Ishikawa (cell line): ENCODE results near the gene AGMO.

Source experiments
- CEBPB ChIP-seq: IDR thresholded peaks from 2 replicates; pipeline ENCODE4 v1.6.1; 2012
- CREB1 ChIP-seq: IDR thresholded peaks from 2 replicates; pipeline ENCODE4 v1.6.1; 2012; ENCODE audit warnings: low read depth
- EGR1 ChIP-seq: IDR thresholded peaks from 2 replicates; pipeline ENCODE4 v1.6.1; 2012
- EP300 ChIP-seq: IDR thresholded peaks from 2 replicates; pipeline ENCODE4 v1.6.1; 2012; ENCODE audit warnings: borderline replicate concordance
- FOXM1 ChIP-seq: IDR thresholded peaks from 2 replicates; pipeline ENCODE4 v1.6.1; 2012; ENCODE audit warnings: low read depth, borderline replicate concordance
- MAX ChIP-seq: IDR thresholded peaks from 2 replicates; pipeline ENCODE4 v1.6.1; 2012
- NFIC ChIP-seq: IDR thresholded peaks from 2 replicates; pipeline ENCODE4 v1.6.1; 2012
- RAD21 ChIP-seq: IDR thresholded peaks from 2 replicates; pipeline ENCODE4 v1.6.1; 2012; ENCODE audit warnings: low read depth
- TAF1 ChIP-seq: IDR thresholded peaks from 2 replicates; pipeline ENCODE4 v1.6.1; 2012; ENCODE audit warnings: low read depth, mild to moderate bottlenecking
- TCF12 ChIP-seq: IDR thresholded peaks from 2 replicates; pipeline ENCODE4 v1.6.1; 2012; ENCODE audit warnings: low read depth
- TEAD4 ChIP-seq: IDR thresholded peaks from 2 replicates; pipeline ENCODE4 v1.6.1; 2012
- USF1 ChIP-seq: IDR thresholded peaks from 2 replicates; pipeline ENCODE4 v1.6.1; 2012
- YY1 ChIP-seq: IDR thresholded peaks from 2 replicates; pipeline ENCODE4 v1.6.1; 2012; ENCODE audit warnings: low read depth
- ZBTB7A ChIP-seq: IDR thresholded peaks from 2 replicates; pipeline ENCODE4 v1.6.1; 2012; ENCODE audit warnings: low read depth
- TF ChIP-seq, protein P1 (sequence below): IDR thresholded peaks from 2 replicates; pipeline ENCODE4 v1.6.1; 2012; ENCODE audit warnings: low read depth, mild to moderate bottlenecking

AGMO gene

DNA sequence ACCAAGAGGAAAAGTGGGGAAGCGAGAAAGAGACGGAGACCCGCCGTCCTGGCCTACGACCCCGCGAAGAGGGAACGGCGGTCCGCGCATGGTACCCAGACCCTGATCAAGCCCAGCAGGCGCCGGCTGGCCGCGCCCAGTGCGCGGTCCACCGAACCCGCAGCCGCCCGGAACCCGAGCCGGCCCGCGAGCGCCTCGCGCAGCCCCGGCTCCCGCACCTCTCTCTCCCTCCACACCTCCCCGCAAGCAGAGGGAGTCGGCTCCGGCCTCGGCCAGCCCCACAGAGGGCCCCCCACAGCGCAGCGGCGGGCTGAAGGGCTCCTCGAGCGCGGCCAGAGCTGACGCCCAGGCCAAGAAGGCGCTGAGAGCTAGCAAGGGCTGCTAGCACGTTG lies 164.7 kb downstream of the AGMO start:
- no peak for TF ChIP-seq NFIC
- no peak for TF ChIP-seq TCF12
- TF ChIP-seq FOXM1 = no peak
- TF ChIP-seq MAX = no peak
- no peak for TF ChIP-seq YY1
- TF ChIP-seq RAD21 = no peak
- TF ChIP-seq, protein P1, sequence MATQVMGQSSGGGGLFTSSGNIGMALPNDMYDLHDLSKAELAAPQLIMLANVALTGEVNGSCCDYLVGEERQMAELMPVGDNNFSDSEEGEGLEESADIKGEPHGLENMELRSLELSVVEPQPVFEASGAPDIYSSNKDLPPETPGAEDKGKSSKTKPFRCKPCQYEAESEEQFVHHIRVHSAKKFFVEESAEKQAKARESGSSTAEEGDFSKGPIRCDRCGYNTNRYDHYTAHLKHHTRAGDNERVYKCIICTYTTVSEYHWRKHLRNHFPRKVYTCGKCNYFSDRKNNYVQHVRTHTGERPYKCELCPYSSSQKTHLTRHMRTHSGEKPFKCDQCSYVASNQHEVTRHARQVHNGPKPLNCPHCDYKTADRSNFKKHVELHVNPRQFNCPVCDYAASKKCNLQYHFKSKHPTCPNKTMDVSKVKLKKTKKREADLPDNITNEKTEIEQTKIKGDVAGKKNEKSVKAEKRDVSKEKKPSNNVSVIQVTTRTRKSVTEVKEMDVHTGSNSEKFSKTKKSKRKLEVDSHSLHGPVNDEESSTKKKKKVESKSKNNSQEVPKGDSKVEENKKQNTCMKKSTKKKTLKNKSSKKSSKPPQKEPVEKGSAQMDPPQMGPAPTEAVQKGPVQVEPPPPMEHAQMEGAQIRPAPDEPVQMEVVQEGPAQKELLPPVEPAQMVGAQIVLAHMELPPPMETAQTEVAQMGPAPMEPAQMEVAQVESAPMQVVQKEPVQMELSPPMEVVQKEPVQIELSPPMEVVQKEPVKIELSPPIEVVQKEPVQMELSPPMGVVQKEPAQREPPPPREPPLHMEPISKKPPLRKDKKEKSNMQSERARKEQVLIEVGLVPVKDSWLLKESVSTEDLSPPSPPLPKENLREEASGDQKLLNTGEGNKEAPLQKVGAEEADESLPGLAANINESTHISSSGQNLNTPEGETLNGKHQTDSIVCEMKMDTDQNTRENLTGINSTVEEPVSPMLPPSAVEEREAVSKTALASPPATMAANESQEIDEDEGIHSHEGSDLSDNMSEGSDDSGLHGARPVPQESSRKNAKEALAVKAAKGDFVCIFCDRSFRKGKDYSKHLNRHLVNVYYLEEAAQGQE = no peak

- TF ChIP-seq, protein P1 = no peak
- TF ChIP-seq TEAD4 (no peak), TAF1 (no peak), EGR1 (no peak), CREB1 (no peak), ZBTB7A (no peak), YY1 (no peak), RAD21 (no peak)
Measured at GRCh38 chr7:15396210-15397158, 165.3 kb downstream of the AGMO start.

DNA sequence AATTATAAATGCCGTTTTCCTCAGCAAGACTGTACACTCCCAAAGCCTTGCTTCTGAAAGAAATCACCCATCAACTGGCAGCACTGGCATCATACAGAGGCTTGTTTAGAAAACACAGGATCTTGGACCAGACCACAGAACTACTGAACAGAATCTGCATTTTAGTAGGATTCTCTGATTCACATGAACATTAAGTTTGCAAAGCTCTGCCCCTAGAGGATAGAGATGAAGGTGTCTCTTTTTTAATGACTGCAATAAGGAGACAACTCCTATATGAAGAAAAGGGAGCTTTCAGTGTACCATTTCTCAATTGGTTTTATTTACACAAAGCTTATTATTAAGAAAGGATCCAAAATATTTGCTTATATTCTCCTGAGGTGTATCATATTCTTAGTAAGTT lies 172.7 kb downstream of the AGMO start:
- TF ChIP-seq RAD21 = no peak
- no peak for TF ChIP-seq TCF12
- no peak for TF ChIP-seq TEAD4
- no peak for TF ChIP-seq EGR1
- TF ChIP-seq NFIC = no peak
- no peak for TF ChIP-seq EP300
- TF ChIP-seq, protein P1 = no peak
- TF ChIP-seq FOXM1 = no peak
- TF ChIP-seq CREB1 = no peak
- TF ChIP-seq YY1 = no peak
- TF ChIP-seq TAF1 = no peak
- no peak for TF ChIP-seq CEBPB
- TF ChIP-seq MAX = no peak
- TF ChIP-seq ZBTB7A = no peak
- no peak for TF ChIP-seq USF1

DNA sequence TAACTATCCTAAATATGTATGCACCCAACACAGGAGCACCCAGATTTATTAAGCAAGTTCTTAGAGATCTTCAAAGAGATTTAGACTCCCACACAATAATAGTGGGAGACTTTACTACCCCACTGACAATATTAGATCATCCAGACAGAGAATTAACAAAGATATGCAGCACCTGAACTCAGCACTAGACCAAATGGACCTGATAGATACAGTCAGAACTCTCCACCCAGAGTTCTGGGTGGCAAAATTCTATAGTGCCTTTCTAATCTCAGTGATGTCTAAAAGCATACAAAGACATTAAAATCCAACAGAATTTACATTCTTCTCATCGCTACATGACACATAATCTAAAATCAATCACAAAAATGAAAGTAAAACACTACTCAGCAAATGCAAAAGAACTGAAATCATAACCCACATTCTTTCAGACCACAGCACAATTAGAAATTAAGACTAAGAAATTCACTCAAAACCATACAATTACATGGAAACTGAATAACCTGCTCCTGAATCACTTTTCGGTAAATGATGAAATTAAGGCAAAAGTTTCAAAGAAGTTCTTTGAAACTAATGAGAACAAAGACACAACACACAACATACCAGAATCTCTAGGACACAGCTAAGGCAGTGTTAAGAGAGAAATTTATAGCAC lies 183.2 kb downstream of the AGMO start:
- TF ChIP-seq EP300 (no peak), FOXM1 (no peak), RAD21 (no peak), NFIC (no peak), ZBTB7A (no peak), MAX (no peak), CEBPB (no peak), YY1 (no peak), USF1 (no peak), TEAD4 (no peak), TCF12 (no peak), CREB1 (no peak), TAF1 (no peak), EGR1 (no peak)
- TF ChIP-seq, protein P1 = no peak
